Embryonic facial prominence (tissue), 1 donor: Measurements from ENCODE around the gene GKN2.
"Not testable (repeated sequence)": the region's sequence is repeated elsewhere in the genome, so short reads cannot be mapped to it uniquely, and the experiment has no call there.

Source experiments
- DNase-seq: peaks from one replicate; pipeline ENCODE4 v3.0.0-alpha.2; 2016; ENCODE audit errors: extremely low spot score

Gene GKN2

DNA sequence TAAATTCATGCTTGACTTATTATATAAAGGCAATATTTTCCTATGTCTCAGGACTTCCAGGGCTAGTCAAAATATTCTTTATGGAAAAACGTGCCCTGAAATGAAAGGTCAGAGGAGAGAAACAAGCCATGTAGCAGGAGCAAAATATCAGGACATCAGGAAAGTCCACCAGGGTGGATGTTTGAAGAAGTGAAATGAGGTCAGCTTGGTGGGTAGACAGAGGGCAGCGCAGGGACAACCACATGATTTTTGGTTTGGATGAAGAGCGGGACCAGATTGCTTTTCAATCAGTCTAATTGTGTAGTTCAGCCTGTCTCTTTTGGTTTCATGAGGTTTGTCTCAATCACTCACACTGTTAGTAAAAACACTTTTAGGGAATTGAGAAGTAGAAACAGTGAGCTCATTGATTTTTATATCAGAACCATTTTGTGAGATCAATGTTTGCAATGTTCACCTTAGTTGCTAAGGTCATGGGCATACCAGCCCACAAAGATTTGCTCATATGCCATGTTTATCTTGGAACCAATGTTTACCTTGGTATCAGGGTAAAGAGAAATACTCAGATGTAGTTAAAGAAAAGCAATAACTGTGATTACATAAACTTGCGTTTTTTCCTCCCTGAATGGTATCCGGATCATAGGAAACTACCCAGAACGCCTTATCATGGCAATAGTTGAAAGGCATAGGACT lies 32.1 kb downstream of the GKN2 start:
- no peak for DNase-seq

- DNase-seq: no peak
These were observed 34.2 kb downstream of the GKN2 start for GRCh38 chr2:68918497-68918896.

DNA sequence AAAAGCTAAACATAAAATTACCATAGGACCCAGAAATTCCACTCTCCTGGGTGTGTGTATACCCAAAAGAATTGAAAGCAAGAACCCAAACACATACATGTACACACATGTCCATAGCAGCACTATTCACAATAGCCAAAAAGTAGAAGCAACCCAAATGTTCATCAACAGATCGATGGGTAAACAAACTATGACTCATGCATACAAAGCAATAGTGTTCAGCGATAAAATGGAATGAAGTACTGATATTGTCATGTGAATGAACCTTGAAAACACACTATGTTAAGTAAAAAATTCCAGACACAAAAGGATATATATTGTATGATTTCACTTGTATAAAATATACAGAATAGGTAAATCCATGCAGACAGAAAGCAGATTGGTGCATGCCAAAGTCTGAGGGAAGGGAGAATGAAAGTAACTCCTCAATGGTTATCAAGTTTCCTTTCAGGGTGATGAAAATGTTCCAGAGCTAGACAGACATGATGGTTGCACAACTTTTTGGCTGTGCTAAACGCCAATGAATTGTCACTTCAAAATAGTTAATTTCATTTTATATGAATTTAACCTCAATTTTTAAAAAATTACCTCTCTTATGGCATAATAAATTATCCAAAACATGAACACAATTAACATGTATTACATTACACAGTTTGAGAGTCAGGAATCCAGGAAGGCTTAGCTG lies 35.5 kb downstream of the GKN2 start:
- no peak for DNase-seq

DNA sequence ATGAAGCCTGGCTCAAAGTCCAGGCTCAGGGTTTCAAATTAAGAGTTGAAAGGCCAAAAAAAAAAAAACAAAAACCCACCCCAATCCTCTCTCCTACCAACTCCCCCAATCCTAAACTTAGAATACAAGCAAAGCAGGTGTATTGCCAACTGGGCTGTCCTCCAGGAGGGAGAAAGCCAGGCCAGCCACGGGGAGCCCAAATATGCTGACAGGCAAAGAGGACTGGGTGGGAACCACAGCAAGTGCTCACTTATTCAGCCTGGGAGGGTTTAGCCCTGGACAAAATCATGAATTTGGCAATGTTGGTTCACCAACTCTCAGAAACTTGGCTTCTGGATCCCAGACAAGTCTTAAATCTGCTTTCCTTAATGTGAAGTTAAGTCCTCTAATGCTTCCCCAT lies 36.5 kb downstream of the GKN2 start:
- no peak for DNase-seq

- DNase-seq: no peak
These were observed 37.3 kb downstream of the GKN2 start for GRCh38 chr2:68915393-68915792.

DNA sequence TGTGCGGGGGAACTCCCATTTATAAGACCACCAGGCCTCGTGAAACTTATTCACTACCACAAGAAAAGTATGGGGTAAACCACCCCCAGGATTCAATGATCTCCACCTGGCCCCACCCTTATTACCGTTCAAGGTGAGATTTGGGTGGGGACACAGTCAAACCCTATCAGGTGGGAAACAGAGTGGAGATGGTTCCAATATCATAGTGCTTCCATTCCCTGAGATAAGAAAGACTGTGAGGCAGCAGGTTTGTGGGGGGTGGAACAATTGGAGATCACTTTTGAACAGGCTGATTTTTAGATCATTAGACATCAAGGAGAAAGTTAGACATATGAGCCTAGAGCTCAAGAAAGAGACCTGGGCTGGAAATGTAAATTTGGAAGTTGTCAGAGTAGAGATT lies 39.3 kb downstream of the GKN2 start:
- DNase-seq: no peak

- no peak for DNase-seq
These were observed 40.0 kb downstream of the GKN2 start for GRCh38 chr2:68912732-68913131.

DNA sequence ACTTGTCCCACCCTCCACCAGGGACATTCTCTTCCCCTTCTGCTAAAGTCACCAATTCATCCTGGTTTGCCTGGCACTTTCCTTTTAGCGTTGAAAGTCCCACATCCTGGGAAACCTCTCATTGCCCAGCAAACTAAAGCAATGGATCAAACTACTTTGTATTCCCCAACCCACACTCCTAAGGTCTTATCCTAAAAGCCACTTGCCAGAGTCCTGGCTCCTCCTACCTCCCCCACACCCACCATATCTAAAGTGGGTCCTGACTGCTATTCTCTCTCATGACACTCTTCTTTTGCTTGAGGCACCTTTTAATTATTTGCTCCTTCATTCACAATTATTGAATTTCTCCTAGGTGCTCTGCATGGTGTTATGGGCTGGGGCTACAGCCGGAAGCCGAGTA lies 40.6 kb downstream of the GKN2 start:
- DNase-seq: no peak

DNA sequence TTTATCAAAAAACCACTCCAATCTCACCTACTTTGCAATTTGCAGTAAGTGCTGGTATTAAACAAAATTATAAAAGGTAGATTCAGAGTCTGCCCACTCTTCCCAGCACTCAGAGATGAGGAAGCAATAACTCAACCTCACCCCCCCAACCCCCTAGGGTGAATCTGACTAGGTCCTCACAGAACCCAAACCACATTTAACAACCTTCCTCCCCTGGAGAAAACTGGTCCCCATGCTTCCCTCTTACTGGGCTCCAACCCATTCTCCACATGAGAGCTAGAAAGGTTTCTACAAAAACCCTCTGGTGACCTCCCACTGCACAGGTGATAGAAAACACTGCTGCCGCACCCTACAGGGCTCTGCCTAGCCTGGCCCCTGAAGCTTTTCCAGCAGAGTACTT lies 41.0 kb downstream of the GKN2 start:
- no peak for DNase-seq

DNA sequence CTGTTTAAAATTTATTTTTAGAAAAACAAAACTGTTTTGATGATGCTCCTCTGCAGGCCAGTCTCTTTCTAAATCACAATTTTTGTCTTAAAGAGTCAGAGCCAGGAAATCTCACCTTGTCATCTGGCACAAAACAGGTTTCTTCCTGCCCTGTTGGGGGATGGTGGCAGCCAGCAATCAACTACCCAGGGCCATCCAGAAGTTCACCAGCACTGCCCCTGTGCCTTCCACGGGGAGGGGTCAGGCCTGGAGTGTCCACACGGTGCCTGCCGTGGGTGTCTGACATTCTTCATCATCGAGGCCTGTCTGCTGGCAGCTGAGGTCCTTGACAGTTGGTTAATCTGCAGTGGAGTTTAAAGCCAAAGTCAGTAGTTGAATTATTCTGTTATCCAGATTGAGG lies 41.4 kb downstream of the GKN2 start:
- no peak for DNase-seq

DNA sequence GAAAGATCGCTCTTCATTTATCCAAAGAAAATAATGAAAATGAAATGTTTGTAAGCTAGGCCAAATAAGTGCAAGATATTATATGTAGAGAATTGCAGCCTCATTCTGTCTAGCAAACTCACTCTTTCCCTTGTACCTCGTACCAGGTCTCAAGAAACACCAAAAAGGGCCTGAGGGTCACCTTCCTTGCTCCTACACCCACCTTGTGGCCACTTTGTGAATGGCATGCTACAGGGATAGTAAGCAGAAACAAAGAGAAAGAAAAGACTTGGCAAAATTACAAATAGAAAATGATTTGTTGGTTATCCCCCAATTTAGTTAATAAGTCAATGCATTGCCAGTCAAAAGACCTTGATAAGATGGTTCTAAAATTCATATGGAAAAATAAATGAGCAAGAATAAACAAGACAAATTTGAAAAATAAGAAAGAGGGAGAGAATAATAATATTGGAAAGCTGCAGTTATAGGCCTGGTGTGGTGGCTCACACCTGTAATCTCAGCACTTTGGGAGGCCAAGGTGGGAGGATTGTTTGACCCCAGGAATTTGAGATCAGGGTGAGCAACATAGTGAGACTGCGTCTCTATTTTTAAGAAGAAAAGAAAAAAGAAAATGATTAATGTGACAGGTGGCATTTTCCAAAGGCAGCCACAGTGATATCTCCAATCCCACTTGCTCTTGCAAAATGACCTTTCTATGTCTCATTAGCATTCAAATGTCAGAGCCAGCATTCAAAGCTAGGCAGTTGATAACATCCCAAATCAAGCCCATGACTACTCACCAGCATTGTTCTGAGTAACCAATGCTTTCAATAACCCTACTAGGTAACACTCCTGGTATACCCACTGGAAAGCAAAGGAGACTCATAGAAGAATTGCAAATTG lies 42.7 kb downstream of the GKN2 start:
- DNase-seq: no peak

- DNase-seq: no peak
These were observed 44.2 kb downstream of the GKN2 start for GRCh38 chr2:68908392-68908970.

DNA sequence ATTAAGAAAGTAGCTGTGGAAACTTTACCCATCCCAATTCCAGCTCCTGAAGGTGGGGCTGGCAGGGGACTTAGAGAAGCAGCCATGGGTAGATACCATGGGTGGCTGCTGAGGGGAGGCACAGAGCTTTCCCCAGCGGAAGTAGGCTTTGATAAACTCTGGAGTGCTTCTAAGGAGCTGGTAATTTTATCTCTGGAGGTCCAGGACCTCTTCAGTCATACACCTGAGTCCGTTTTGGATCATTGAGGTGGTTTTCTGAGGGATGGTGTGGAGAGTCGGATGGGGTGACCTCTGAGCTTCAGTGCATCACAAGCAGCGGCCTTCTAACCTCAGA lies 44.8 kb downstream of the GKN2 start:
- no peak for DNase-seq

DNA sequence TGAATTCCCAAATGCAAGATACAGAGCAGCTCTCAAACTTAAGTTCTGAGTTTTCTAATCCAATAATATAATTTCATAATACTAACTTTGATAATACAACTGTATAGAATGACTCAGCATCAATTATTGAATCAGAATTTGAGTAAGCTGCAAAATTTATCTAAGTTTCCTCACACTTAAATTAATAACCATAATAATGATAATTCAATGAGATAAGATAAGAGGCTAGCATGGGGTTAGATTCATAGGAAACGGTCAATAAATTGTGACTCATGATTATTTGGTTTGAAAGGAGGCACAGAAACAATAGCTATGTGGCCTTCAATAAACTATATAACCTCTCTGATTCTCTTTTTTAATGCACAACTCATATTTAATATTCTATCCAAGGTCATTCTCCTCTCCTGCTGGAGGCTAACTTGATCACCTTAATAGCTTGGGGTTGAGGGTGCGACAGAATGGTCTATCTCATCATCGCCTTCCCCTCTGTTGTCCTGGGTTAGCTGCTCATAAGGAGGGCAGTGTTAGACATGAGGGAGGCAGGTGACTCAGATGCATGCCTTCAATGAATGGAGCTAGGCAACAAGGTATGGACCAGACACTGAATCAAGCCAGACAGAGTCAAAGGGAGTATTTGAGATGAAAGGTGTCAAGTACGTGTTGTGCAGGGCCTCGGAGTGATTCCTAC lies 45.3 kb downstream of the GKN2 start:
- DNase-seq: no peak

GRCh38 chr2:68906716-68907115 lies 46.0 kb downstream of the GKN2 start:
- DNase-seq: no peak

GRCh38 chr2:68905116-68905515 lies 47.6 kb downstream of the GKN2 start:
- no peak for DNase-seq

GRCh38 chr2:68901561-68901960 lies 51.1 kb downstream of the GKN2 start:
- no peak for DNase-seq

DNA sequence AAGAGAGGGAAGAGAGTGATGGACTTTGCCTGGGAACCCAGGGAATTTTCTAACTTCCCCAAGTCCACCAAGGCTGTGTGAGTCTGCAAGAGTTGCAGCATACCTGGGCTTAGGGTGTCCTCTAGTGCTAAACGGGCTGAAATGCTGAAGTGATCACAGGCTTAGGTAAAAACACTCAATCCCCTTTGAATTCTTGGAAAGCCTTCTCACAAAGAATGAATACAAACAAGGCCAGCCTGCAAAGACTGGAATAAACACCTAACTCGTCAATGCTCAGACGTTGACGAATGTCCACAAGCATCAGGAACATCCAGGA lies 51.5 kb downstream of the GKN2 start:
- no peak for DNase-seq

- no peak for DNase-seq
These were observed 52.0 kb downstream of the GKN2 start for GRCh38 chr2:68900496-68901198.

- DNase-seq: not testable (repeated sequence)
These were observed 56.7 kb downstream of the GKN2 start for GRCh38 chr2:68895981-68896380.
